GM19468 (cell line): ENCODE results near the gene ANAPC1.
A peak's percentile ranks its signal among the peaks of the same experiment; 100 is the strongest.
"Not testable (repeated sequence)": the region's sequence is repeated elsewhere in the genome, so short reads cannot be mapped to it uniquely, and the experiment has no call there.

Experiments used
- ATAC-seq: cut with Tn5 transposase; IDR thresholded peaks from one replicate; pipeline ENCODE4 v1.9.1; 2021; ENCODE audit warnings: mild to moderate bottlenecking, moderate library complexity, moderate number of reproducible peaks; ENCODE audit not compliant: unreplicated experiment; ENCODE audit errors: extremely low read depth

Gene ANAPC1

DNA sequence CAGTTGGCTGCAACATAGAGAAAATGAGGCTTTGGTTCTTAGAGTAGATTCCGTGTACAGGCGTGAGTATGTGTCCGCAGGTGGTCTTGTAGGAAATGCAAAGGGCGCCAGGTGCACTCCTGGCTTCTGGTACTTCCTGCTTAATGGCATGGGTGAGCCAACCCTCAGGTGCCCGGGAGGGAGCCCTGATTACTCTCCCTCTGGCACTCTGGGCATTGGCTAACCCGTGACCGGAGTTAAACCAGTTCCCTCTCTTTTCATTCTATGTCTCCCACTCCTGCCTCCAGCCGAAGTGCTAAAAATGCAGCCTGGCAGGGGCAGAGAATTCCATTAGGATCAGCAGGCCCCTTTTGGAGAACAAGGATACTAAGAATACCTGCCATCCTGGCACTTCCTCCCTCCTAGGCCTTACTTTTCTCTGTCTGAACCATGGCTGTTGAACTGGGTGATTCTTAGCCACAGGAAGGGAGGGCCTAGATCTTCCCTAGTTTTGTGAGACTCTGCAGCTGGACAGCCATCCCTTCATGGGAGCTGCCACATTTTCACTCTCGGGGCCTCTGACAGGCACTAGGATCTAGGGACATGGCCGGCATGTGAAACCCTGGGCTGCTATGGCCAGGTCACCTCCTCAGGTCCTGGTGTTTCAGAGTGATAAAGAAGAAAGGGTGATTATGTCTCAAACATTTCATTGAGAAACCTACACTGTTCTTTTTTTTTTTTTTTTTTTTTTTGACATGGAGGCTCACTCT lies 20.9 kb upstream of the ANAPC1 start:
- no peak for ATAC-seq

DNA sequence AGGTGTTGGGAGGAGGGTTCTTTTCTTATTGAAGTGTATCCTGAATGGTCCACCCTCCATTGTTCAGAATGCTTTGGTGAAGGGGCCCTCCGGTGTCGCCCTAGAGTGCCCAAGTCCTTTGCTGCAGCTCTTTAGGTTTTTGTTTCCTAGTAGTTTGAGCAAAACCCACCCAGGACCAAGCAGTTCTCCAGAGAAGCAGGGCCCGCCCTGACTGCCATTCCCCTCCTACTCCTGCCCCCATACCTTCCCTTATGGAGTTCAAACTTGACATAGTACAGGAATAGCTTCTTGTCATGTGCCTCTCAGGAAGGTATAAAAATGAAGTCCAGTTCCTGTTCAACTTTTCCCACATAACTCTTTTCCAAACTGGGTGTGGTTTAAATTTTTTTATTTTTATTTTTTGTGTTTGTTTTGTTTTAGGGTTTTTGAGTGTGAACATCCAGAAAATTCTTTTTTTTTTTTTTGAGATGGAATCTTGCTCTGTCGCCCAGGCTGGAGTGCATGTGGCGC lies 20.0 kb upstream of the ANAPC1 start:
- no peak for ATAC-seq

DNA sequence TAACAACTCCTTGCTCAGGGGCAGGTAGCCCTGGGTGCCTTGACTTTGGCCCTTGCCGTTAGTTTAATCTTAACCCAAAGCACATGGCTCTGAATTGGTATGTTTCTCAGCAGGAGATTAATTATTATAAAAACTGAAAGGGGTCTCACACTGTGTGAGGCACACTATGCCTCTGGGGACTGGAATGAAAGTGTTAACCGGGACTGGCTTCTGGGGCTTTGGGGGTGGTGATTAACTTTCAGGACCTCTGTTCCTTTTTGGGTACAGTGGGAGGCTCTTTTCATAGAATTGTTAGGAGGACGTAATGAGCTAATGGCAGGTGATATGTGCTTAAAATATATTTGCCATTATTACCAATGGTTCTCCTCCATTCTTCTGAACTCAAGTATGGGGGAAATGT lies 19.5 kb upstream of the ANAPC1 start:
- ATAC-seq = no peak

DNA sequence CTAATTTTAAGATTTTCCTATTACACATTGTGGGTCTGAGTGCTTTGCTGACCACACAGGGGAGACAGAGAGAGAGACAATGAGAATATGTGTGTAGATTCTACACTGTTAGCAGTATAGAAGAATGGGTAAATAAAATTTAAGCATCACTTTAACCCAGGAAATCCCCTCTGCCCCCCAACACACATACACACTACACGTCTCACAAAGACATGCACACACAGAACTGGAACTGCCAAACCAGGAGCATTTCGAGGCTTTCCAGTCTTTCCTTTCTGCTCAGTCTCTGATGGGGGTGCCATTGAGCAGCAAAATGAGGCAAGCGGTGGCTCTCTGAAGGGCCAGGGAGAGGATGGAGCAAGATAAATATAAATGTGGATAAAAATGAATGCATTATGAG lies 16.9 kb upstream of the ANAPC1 start:
- no peak for ATAC-seq

DNA sequence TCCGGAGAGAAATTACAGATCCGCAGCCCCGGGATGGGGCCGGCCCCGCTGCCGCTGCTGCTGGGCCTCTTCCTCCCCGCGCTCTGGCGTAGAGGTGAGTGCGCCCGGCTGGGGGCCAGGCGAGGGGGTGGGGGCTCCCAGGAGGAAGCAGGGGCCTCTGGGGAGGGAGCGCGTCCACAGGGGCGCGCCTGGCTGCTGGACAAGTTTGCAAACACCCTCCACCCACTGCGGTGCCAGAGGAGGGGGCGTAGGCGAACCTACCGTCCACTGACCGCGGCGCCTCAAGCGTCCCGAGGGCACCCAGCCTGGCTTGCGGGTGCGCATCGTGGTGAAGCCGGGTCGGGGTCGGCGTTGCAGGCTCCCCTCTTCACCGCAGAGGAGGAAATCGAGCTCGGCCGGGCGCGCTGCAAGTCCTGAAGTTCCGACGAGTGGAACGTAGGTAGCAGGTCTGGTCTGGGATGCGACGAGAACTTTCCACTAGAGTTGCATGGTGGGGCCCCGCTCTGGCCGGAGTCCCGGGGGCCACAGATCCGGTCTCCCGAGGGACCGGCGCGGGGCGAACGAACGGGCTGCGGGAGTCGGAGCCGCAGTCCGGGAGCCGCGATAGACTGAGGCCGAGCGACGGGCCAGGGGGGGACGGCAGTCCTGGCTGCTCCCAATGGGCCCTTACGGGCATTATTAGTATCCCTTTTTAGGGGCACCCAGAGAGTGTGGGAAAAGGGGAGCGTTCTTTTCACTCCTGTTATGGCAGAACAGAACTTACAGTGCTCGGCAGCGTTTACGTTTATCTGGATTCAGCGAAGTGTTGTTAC lies 14.9 kb upstream of the ANAPC1 start:
- ATAC-seq = no peak

DNA sequence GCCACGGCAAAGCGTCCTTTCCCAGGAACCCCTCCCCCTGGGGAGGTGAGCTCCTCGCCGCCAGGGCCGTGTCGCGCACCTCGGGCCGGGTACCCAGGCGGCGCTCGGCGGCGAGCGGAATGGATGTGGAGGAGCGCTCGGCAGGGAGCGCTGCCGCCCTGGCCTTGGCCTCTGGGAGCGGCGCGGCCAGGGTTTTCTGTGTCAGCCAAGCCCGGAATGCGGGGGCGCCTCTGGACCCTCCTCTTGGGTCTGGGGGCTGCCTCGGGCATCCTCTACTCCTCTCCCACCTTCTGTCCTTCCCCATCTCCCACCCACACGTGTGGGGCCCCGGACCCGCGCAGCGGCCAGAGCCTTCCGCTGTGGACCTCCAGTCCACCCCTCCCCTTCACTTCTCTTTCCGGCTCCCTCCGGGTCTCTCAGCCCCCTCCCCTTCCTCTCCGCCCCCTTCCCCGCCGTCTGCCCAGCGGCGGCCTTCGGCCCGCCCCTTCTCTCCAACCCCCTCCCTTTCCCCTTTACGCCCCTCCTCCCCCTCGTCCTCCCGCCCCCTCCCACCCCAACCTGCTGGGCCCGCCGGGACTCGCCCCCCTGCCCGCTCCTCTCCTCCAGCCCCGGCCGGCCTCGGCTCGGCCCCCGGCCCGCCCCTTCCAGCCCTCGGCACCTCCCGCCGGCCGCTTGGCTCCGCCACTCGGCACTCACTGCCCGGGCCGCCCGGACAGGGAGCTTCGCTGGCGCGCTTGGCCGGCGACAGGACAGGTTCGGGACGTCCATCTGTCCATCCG lies 14.1 kb upstream of the ANAPC1 start, which contains the start of gene MERTK:
Gene MERTK (plus strand): TSS at position 684 of the 779 bp plus-strand sequence. CDS start 129 bp downstream, outside the sequence.
- ATAC-seq = no peak

DNA sequence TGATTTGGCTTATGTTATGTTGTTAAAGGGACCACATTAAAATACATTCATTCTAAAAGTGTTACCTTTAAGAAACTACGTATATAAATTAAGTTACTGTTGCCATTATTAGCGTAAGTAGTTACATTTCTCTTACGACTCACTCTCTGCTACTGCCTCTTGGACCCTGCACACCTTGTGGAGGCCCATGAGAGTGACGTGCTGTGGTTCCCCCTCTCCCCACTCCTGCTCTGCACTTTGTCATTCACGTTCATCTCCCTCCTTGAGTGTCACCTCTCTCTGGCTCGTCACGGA lies 13.6 kb upstream of the ANAPC1 start:
- no peak for ATAC-seq

DNA sequence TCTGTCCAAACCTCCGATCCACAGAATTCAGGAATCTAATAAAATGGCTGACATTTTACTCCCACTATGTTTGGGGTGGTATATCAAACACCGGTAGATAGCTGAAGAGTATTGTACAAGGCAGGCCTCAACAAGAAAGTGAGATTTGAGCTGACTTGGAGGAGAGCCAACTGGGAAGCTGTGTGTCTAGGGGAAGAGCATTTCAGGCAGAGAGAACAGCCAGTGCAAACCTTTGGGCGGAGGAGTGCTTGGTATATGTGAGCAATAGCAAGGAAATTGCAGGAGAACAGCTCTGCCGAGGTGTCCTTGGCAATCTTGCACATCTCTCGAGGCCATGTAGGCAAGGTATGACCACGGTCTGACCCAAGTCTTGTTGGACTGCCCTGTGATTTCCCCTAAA lies 12.6 kb upstream of the ANAPC1 start:
- ATAC-seq = no peak

DNA sequence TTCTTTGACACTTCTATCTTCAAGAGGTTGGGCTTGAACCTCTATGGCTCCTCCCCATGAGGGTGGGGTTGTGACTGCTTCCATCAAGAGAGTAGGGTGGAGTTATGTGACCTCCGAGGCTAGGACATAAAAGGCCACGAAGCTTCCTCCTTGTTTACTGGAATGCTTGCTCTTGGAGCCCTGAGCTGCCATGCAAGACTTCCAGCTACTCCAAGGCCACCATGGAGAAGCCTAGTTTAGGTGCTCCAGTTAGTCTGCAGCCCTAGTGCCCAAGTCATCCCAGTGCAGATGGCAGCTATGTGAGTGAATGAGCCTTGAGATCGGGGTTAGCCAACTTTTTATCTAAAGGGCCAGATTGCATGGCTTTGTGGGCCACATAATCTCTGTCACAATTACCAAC lies 12.0 kb upstream of the ANAPC1 start:
- no peak for ATAC-seq

DNA sequence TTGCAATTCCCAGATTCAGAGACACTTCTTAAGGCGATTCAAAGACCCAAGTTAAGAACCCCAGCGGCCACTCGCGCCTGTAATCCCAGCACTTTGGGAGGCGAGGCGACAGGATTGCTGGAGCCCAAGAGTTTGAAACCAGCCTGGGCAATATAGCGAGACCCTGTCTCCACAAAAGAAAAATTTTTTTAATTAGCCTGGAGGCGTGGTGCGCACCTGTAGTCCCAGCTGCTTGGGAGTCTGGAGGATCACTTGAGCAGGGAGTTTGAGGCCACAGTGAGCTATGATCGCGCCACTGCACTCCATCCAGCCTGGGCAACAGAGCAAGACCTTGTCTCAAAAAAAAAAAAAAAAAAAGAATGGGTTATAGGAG lies 585 bp upstream of the ANAPC1 start:
- ATAC-seq = no peak

DNA sequence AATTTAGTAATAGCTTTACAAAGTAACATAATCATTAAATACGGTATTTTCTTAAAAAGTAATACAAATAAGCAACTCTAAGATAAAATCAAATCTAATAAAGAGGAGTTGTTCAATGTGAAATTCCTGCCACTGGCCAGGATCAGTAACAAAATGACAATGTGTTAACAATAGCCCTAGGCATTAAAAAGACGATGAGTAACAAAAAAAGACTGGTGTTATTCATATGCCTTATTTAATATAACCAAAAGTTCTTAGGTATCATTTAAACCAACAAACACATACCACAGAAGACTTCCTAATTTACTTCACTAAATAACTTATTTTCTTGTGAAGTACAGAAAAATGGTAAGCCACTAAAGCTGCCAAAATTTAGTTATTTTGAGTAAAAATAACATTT lies 11.2 kb downstream of the ANAPC1 start:
- ATAC-seq = not testable (repeated sequence)

DNA sequence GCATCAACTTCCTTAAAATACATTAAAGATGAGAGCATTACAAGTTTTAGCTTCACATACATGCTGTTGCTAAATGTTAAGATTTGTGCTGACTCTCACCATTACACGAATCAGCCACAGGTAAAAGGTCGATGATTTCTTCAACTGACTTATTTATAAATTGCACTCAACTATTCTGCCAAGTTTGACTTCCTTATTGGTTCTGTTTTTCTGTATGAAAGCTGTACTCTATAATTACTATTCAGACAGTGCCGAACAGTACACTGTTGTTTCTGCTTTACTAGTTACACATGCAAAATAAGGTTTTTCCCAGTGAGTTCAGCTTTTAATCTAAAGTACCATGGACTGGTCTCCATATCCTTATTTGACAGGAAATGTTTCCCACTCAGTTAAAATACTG lies 18.9 kb downstream of the ANAPC1 start:
- ATAC-seq = not testable (repeated sequence)

DNA sequence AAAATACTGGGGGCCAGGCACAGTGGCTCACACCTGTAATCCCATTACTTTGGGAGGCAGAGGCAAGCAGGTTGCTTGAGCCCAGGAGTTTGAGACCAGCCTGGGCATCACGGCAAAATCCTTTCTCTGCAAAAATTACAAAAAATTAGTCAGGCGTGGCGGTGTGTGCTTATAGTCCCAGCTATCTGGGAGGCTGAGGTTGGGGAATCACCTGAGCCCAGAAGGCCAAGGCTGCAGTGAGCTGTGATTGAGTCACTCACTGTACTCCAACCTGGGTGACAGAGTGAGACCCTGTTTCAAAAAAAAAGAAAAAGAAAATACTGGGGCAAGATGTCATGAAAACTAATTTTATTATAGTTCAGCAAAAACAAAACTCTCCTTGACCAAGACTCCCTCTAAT lies 24.0 kb downstream of the ANAPC1 start:
- ATAC-seq = not testable (repeated sequence)

DNA sequence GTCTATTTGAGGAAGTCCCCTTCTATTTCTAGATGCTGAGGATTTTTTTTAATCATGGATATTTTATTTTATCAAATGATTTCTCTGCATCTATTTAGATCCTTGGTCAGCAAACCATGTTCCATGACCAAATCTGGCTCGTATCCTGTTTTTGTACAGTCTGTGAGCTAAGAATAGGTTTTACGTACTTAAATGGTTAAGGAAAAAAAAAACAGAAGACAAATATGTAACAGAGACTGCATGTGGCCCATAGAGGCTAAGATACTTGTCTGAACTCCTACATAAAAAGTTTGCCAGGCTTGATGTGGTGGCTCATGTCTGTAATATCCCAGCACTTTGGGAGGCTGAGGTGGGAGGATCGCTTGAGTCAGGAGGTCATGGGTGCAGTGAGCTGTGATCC lies 31.4 kb downstream of the ANAPC1 start:
- not testable (repeated sequence) for ATAC-seq

DNA sequence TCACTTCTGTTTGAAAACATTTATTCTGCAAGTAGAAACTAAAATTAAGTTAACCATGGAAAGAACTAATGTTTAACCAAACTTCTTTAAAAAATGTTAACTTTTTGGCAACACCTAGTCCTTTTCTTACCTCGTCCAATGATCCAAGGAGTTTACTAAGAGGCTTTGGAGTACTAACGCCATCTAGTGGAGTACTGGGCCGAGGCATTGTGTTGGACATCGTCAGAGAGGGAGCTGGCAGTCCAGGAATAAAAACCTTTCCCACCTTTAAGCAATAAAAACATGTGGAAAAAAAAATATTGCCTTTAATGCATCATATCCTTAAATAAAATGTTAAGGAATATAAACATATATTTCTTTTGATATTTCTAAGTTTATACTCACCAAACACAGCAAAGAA lies 33.3 kb downstream of the ANAPC1 start:
- ATAC-seq = not testable (repeated sequence)

DNA sequence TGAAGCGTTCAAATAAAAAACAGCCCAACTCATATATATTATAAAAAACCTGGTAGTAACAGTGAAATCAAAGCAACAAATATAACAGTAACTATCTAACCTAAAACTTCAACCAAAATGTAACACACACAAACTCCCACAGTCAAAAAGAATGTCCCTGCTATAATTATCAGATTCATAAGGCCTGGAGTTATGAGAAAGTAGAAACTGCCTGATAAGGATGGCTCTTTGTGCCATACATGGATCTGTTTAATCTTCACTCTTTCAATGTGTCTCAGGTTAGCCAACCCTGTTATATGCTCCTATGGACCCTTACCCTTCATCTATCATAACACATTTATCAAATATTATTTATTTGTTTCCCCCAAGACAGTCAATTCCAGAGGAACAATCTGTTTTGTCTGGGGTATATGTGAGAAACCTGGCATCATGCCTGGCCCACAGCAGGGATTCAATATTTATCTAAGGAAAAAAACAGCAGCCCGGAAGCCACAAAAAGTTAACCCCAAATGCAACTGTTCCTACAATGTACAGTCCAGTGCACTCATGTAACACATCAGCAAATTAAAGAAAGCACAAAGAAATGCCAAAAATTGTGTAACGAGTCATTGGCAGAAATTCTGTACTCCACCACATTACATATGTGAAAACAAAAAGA lies 44.2 kb downstream of the ANAPC1 start:
- ATAC-seq = not testable (repeated sequence)

DNA sequence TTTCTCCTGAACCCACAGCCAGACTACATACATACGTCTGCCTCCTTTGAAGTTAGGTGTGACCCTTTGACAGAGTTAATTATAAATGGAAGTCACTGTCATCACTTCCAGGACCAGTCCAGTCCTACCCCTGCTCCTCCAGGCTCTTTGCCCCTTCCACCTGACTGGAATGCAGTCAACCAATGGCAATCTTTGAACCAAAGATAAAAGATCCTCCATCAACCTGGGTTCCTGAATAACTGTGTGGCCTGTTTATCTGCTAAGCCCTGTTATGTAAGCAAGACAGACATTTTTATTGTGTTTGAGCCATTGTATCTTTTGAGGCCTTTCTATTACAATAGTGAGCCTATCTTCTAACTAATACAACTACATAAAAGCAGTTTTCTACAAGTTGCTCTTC lies 45.0 kb downstream of the ANAPC1 start:
- not testable (repeated sequence) for ATAC-seq

DNA sequence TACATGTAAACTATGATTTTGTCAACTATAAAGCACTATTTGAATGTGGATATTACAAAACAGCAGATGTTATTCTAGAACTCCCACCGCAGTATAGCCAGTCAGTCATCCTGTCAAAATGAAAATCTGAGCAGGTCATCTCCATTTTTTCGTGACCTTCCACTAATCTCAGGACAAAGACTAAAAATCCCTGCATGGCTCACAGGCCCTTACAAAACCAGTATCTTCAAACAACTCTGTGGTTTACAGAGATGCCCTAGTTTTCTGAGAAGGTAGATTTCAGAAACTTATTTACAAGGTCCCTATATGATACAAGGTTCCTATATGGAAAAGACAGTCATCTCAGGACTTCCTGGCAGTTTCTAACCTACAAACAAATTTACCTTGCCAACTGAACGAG lies 49.8 kb downstream of the ANAPC1 start:
- not testable (repeated sequence) for ATAC-seq

DNA sequence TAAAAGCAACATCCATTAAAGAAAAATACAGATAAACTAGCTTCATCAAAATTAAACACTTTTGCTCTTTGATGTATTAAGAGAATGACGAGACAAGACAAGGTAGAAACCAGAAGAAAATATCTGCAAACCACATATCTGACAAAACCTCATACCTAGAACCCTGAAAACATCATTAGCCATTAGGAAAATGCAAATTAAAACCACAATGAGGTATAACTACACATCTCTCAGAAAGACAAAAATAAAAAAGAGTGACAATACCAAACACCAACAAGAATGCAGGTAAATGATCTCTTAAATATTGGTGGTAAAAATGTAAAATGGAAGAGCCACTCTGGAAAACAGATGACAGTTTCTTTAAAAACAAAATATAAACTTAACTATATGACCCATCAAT lies 53.5 kb downstream of the ANAPC1 start:
- peak; percentile 36 for ATAC-seq

DNA sequence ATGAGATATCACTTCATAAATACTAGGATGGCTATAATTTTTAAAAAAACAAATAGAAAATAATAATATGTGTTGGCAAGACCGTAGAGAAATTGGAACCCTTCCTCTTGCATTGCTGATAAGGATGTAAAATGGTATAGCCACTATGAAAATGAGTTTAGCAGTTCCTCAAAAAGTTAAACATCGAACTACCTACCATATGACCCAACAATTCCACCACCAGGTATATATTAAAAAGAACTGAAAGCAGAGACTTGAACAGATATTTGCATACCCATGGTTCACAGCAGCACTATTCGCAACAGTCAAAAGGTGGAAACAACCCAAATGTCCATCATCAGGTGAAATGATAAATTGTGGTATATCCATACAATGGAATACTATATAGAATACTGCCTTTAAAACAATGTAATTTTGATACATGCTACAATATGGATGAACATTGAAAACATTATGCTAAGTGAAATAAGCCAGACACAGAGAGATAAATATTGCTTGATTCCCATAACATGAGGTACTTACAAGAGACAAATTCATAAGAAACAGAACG lies 55.7 kb downstream of the ANAPC1 start:
- not testable (repeated sequence) for ATAC-seq
